GM18951 (cell line): ENCODE results near the gene CC2D1A.

Experiments used
- POLR2A ChIP-seq: IDR thresholded peaks from 4 replicates; pipeline ENCODE4 v1.6.1; 2011; ENCODE audit warnings: mild to moderate bottlenecking; ENCODE audit not compliant: insufficient read length, insufficient read depth; ENCODE audit errors: extremely low read depth
- in situ Hi-C: fragments of 300-500 bp; cut with MboI; formaldehyde crosslinking; loops from one replicate; pipeline ENCODE4 v1.12.0; 2022; ENCODE audit warnings: low sequenced_read_pairs, mixed read lengths, inconsistent platforms; ENCODE audit not compliant: unreplicated experiment

The CC2D1A gene

GRCh38 chr19:13929340-13929739 lies 23.3 kb downstream of the CC2D1A start:
- in situ Hi-C loops = no loop called here
- TF ChIP-seq POLR2A = no peak

- TF ChIP-seq POLR2A = no peak
Observed at GRCh38 chr19:13929956-13930355, 24.0 kb downstream of the CC2D1A start.

GRCh38 chr19:13930402-13930801 lies 24.4 kb downstream of the CC2D1A start:
- in situ Hi-C loops = no loop called here
- TF ChIP-seq POLR2A = no peak

More at GRCh38 chr19:13929956-13930355, 24.0 kb downstream of the CC2D1A start:
- in situ Hi-C loops = no loop called here

GRCh38 chr19:13931391-13932148 lies 25.6 kb downstream of the CC2D1A start:
- in situ Hi-C loops = no loop called here
- TF ChIP-seq POLR2A = no peak

- TF ChIP-seq POLR2A = no peak
- in situ Hi-C loops = no loop called here
Observed at GRCh38 chr19:13932149-13932637, 26.2 kb downstream of the CC2D1A start.

GRCh38 chr19:13932911-13933393 lies 27.0 kb downstream of the CC2D1A start:
- no peak for TF ChIP-seq POLR2A
- in situ Hi-C loops = no loop called here

GRCh38 chr19:13934785-13935109 lies 28.7 kb downstream of the CC2D1A start:
- in situ Hi-C loops = no loop called here
- no peak for TF ChIP-seq POLR2A

GRCh38 chr19:13935765-13936510 lies 29.9 kb downstream of the CC2D1A start:
- in situ Hi-C loops = no loop called here
- no peak for TF ChIP-seq POLR2A

GRCh38 chr19:13937479-13938300 lies 31.7 kb downstream of the CC2D1A start:
- no peak for TF ChIP-seq POLR2A
- in situ Hi-C loops = no loop called here

- TF ChIP-seq POLR2A = no peak
- in situ Hi-C loops = no loop called here
Observed at GRCh38 chr19:13938301-13939064, 32.5 kb downstream of the CC2D1A start, which contains the start of gene PODNL1. TSS of gene PODNL1 (minus strand) at chr19:13938417. CDS start at chr19:13938181, 236 bp downstream.

- no peak for TF ChIP-seq POLR2A
- in situ Hi-C loops = no loop called here
Observed at GRCh38 chr19:13942023-13942684, 36.2 kb downstream of the CC2D1A start.

GRCh38 chr19:13946414-13946813 lies 40.4 kb downstream of the CC2D1A start:
- in situ Hi-C loops = no loop called here
- TF ChIP-seq POLR2A = no peak
